Left renal cortex interstitium (tissue), 4 donors: ENCODE data around the gene ESM1. TPM values are rescaled to one million over a fixed set of nuclear protein-coding genes. Genes with fewer than 3 reads are reported as not detected.
A peak's percentile ranks its signal among the peaks of the same experiment; 100 is the strongest.

Experiments used
- DNase-seq, 4 donors: peaks; one replicate each; pipeline ENCODE4 v3.0.0-alpha.2; 2013; ENCODE audit warnings: low read depth in 4 of 4, low spot score in 2 of 4, missing footprints in 1 of 4
- polyA plus RNA-seq, 4 donors: library from polyadenylated mRNA; unstranded; fragments of 120-200 nt; gene quantifications; one replicate each; pipeline ENCODE4 v1.2.1, GENCODE V29; 2013; ENCODE audit not compliant: insufficient read length in 4 of 4

ESM1 gene
- polyA plus RNA-seq, 4 donors: 7.5 to 13.0 (median 10.0) TPM

DNA sequence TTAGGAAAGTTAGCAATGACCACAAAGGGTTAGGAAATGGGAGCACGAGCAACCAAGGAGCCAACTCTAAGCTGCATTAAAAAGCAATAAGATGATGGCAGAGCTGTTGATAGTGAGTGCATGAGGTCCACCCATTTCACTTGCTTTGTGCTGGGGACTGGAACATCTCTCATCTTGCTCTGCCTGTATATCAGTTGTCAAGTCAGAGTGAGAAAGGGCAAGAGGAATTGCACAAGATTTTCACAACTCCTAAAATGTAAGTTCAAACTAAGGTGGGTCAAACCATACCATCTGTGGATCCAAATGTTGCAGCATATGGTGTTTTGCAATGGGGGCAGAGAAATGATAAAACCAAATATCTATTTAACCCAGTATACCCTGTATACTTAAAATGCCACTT is 2.8 kb upstream of the ESM1 start:
- no peak for DNase-seq

DNA sequence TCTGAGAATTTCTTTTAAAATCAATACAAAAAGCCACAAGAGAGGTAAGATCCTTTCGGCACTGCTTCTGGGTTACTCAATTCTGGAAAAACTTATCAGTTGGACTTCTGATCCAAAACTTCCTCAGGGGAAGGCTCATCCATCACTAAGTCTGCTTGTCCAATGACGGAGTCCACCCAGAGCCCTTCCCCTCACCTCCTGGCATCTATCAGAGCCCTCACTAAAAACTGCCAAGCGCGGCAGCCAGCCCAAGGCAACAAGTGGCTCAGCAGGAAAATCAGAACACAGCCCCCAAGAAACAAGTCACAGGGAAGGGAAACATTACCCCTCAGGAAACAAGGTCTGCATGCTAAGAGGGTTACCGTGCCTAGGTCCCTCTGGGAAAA is 869 bp upstream of the ESM1 start:
- no peak for DNase-seq

DNA sequence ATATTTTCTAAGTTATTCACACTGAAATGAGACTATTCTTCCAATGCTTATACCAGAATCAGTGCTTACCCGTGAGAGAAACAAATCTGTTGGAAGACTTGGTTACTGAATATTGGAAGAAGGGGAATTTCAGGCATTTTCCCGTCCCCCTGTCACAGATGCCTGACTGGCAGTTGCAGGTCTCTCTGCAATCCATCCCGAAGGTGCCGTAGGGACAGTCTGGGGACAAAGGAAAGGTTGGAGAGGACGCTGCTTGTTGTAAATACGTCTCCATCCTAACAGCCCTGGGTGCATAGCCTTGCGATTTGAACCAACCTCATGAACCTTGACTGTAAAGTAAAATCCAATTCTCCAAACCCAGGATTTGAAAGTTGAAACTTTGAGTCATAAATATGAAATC is 3.5 kb downstream of the ESM1 start:
- DNase-seq: no peak

DNA sequence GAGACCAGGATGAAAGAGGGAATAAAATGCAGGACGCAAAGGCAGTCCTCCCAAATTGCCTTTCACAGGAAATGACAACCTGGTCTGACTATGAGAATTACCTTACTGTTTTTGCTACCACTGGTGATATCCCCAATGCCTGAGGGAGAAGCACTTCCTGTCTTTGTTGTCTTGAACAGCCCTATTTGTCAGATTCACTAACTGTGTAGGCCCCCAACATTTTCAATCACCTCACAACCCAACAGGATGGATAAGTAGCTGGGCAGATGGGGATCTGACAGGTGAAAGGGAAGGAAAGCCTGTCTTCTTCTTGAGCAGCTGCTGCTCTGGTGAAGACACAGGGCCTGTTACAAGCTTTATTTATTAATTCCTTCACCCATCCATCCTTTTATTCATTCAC is 9.7 kb downstream of the ESM1 start:
- no peak for DNase-seq

DNA sequence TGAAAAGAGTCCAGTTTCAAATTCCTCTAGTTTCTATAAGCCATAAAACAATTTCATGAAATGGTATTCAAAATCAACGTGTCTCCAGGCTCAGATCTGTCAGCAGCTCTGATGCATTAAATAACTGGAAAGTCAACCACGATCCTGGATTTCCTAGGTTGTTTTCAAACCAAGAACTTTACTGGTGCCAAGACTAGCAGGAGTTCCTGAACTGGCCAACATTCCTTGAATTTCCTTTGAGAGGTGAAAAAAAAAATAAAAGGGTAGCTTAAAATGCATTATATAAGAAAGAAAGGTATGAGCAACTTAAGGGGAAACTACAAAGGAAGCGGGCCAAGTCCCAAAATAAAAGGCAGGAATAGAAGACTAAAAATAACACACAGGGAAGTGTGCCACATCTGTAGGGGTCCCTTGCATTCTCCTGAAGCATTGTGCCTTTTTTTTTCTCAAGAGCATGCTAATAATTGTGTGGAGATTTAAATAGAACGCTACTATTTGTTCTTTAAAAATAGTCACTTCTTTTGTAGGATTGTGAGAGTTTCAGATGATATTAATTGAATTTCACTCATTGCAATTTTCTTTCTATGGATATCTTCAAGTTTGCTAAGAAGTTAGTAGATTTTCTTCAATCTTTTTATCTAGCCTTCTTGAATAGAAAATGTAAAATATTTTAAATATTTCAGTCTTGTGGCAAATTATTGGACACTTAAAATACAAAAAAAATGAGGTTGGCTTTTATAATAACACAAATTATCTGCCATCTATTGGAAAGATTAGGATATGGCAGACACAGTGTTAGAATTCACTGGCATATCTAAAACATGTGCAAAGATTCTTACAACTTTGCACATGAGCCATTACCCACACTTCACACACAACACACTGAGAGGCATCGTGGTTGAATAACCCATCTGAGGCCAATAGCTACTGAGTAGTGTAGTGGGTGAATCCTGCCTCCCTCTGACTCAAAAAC is 15.3 kb downstream of the ESM1 start:
- no peak for DNase-seq

DNA sequence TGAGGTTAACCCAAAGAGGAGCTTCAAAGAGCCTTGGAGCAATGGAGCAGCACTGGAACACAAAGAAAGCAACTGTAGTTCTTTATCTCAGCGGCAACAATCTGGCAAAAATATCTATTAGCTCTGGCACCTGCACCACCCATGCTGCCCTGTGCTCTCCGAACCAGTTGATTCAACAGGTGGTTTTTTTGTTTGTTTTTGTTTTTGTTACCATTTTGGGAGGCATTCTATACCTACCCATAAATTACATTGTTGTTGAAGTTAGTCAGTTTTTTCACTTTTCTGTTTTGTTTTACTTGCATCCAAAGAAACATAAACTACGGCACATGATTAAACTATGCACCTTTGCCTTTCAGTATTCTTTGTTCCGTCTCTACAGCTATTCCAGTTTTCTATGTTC is 16.2 kb downstream of the ESM1 start:
- DNase-seq: no peak

DNA sequence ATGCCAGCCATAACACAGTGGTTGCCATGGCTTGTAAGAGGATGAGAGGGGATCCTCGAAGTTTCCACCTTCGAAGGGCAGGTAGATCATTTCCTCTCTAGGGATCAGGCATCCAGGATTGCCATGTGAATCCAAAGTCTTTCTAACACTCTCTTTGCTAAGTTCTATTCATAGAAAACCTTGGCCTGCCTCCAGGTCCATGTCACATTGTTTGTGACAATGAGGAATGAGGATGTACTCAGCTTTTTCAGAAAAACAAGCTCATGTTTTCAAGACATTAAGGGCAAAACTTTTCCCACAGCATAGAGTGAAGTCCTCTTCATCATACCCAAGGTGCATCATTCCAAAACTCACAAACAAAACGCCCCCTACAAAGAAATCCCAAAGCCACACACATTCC is 19.6 kb downstream of the ESM1 start:
- DNase-seq: no peak

- DNase-seq: no peak
These were observed 21.0 kb downstream of the ESM1 start for GRCh38 chr5:54964405-54964804.

- no peak for DNase-seq
These were observed 25.5 kb downstream of the ESM1 start for GRCh38 chr5:54959673-54960418.

GRCh38 chr5:54956922-54957321 is 28.5 kb downstream of the ESM1 start:
- DNase-seq: no peak

DNA sequence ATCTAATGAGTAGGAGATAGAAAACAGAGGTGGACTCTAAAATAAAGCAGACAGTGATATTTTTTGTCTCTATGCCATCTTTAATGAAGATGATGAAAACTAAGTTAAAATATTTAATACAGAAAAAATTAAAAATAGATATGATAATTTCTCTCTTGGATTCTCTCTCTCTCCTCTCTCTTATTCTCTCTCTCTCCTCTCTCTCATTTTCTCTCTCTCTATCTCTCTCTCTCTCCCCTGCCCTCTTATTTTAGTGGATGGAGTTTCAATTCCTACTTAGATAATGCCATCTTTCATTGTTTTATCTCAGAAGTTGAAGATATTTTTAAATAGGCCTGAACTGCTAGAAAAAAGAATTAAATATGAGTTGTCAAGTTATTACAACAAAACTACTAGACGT is 38.2 kb downstream of the ESM1 start:
- no peak for DNase-seq

DNA sequence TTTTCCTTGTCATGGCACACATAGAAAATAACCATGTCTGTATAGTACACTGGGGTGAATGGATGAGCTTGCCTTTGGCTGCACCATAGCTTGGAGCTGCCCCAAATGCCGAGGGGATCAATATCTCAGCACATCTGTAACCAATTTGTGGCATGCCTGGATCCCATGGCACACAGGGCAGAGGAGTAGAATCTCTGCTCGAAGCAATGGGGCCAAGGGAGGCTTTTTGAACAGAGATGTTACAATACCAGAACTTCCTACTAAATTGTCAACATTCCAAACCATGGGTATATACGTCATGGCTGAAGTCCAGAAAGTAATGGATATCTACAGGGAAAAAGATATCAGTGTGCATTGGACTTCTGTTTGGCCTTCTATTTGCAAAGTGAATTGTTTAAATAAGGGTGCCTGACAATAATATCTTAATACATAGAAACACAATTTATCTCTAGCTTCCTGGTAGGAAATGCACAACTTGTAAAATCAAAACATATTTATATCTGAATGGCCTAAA is 39.0 kb downstream of the ESM1 start:
- no peak for DNase-seq

GRCh38 chr5:54944364-54944763 is 41.0 kb downstream of the ESM1 start:
- DNase-seq: peak in 2 of 4 donors; percentile 2 to 6

- DNase-seq: no peak
These were observed 43.2 kb downstream of the ESM1 start for GRCh38 chr5:54942064-54942778.

DNA sequence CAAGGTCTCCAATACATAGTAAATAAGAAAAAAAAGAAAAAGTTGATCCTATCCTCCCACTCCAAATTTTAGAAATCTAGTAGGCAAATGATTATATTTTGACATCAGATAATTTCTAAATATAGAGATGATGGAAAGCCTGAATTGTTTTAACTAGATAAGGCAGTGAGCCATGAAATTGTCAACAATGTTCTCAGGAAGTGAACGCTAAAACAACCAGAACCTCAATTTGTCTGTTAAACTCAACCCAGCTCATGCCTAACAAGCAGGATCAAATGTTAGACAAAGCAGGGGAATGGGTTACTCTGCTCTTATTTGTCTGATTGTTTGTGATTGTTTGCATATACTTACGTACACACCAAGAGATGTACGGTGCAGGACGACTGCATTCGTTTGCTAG is 49.2 kb downstream of the ESM1 start:
- DNase-seq: no peak

- no peak for DNase-seq
These were observed 52.6 kb downstream of the ESM1 start for GRCh38 chr5:54932789-54933188.

DNA sequence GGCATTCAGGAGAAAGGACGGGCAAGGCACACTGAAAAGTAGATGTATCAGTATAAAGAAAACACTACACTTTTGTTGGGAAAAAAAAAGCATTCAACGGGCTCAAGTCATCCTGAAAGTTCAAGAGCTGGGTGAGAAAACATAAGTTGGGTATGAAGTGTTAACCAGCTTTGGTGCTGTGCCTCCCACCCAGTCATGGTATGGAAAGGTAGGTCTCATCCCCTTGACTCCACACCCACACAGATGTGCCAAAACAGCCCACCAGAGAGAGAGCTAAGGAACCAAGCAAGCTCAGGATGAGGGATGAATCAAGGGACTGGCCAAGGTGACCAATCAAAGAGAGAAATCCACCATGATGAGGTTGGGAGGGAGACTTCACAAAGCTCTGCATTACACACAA is 54.7 kb downstream of the ESM1 start:
- no peak for DNase-seq
